ENCODE data around the gene SULF2.

Gene SULF2

DNA sequence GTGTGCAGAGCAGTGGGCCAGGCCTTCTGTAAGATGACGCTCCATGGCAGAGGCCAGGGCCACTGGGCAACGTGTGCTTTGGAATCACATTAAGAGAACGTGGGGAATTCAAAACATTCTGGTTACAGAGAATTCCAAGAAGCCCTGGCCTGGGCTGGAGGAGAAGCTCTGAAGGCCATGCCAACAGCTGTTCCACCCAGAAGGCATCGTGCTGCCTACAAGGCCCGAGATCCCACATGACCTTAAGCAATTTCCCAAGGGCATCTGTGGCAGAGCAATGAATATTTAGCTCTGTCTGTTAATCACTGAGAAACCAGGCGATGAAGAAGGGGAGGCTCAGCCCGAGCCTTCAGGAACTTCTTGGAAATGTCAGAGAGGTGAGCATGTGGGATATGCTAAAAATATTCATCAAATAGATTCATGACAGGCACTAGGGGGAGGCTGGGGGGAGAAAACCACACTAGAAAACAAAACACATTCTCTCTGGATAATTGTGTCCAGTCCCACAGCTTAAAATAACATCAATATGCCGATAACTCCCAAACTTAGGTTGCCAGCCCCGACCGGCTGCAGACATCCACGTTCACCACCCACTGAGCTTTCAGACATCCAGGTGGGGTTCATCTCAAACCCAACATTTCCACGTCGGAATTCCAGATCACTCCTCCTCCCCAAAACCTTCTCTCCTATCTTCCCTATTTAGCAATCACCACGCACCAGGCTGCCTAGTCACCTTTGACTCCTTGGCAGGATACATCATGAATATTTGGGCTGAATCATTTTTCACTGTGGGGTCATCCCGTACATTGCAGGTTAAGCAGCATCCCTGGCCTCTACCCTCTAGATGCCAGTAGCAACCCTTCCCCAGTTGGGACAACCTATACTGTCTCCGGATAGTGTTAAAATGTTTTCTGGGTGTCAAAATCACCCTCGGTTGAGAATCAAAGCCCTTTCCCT is 6.6 kb downstream of the SULF2 start:
- Histone ChIP-seq H3K27me3 (ENCODE audit: insufficient read depth, poor library complexity, severe bottlenecking) (peaks cover 6% of the 10 kb centered on the region), H3K27ac (replicated peaks) (no peak overlapping the region)
- no peak for DNase-seq (ENCODE audit: low read depth in 1 of 2, low spot score in 1 of 2)

DNA sequence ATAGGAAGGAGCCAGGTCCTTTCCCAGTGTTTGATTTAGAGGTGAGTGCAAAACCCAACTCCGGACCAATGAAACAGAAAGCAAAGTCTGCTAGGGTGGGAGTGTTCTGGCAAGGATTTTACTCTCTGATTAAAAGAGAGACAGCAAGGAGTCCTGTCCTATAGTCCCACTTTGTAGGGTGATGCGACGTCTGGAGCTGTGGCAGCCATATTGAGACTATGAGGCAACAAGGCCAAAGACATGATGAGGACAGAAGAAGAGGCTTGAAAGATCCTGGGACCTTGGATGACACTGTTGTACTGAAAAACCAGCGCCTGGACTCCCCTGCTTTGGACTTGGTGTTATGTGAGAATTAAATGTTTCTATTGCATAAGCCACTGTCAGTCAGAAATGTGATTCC is 8.1 kb downstream of the SULF2 start:
- Histone ChIP-seq H3K27me3 (ENCODE audit: insufficient read depth, poor library complexity, severe bottlenecking) (no peaks in the 10 kb centered on the region), H3K4me3 (replicated peaks; ENCODE audit: insufficient read depth, low read length) (no peak overlapping the region), H3K27ac (replicated peaks) (no peak overlapping the region)
- no peak for TF ChIP-seq GABPA (IDR thresholded peaks at IDR 0.05; ENCODE audit: low read depth)
- TF ChIP-seq, protein P1, sequence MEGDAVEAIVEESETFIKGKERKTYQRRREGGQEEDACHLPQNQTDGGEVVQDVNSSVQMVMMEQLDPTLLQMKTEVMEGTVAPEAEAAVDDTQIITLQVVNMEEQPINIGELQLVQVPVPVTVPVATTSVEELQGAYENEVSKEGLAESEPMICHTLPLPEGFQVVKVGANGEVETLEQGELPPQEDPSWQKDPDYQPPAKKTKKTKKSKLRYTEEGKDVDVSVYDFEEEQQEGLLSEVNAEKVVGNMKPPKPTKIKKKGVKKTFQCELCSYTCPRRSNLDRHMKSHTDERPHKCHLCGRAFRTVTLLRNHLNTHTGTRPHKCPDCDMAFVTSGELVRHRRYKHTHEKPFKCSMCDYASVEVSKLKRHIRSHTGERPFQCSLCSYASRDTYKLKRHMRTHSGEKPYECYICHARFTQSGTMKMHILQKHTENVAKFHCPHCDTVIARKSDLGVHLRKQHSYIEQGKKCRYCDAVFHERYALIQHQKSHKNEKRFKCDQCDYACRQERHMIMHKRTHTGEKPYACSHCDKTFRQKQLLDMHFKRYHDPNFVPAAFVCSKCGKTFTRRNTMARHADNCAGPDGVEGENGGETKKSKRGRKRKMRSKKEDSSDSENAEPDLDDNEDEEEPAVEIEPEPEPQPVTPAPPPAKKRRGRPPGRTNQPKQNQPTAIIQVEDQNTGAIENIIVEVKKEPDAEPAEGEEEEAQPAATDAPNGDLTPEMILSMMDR (IDR thresholded peaks at IDR 0.05; ENCODE audit: insufficient read depth, low read length), result no peak
- TF ChIP-seq, protein P2, sequence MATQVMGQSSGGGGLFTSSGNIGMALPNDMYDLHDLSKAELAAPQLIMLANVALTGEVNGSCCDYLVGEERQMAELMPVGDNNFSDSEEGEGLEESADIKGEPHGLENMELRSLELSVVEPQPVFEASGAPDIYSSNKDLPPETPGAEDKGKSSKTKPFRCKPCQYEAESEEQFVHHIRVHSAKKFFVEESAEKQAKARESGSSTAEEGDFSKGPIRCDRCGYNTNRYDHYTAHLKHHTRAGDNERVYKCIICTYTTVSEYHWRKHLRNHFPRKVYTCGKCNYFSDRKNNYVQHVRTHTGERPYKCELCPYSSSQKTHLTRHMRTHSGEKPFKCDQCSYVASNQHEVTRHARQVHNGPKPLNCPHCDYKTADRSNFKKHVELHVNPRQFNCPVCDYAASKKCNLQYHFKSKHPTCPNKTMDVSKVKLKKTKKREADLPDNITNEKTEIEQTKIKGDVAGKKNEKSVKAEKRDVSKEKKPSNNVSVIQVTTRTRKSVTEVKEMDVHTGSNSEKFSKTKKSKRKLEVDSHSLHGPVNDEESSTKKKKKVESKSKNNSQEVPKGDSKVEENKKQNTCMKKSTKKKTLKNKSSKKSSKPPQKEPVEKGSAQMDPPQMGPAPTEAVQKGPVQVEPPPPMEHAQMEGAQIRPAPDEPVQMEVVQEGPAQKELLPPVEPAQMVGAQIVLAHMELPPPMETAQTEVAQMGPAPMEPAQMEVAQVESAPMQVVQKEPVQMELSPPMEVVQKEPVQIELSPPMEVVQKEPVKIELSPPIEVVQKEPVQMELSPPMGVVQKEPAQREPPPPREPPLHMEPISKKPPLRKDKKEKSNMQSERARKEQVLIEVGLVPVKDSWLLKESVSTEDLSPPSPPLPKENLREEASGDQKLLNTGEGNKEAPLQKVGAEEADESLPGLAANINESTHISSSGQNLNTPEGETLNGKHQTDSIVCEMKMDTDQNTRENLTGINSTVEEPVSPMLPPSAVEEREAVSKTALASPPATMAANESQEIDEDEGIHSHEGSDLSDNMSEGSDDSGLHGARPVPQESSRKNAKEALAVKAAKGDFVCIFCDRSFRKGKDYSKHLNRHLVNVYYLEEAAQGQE (IDR thresholded peaks at IDR 0.05; ENCODE audit: insufficient replicate concordance, low read depth), result no peak
- no peak for TF ChIP-seq SPI1 (IDR thresholded peaks at IDR 0.05; ENCODE audit: borderline replicate concordance, low read depth)
- no peak for TF ChIP-seq POLR2AphosphoS5 (IDR thresholded peaks at IDR 0.05; ENCODE audit: low read depth)
- no peak for DNase-seq (ENCODE audit: low read depth in 1 of 2, low spot score in 1 of 2)

More for the DNA sequence above, 6.6 kb downstream of the SULF2 start:
- TF ChIP-seq, protein P2 (IDR thresholded peaks at IDR 0.05; ENCODE audit: insufficient replicate concordance, low read depth), result no peak
- TF ChIP-seq, protein P1 (IDR thresholded peaks at IDR 0.05; ENCODE audit: insufficient read depth, low read length), result no peak
- TF ChIP-seq GABPA (IDR thresholded peaks at IDR 0.05; ENCODE audit: low read depth), result no peak
- TF ChIP-seq POLR2AphosphoS5 (IDR thresholded peaks at IDR 0.05; ENCODE audit: low read depth), result no peak
- TF ChIP-seq SPI1 (IDR thresholded peaks at IDR 0.05; ENCODE audit: borderline replicate concordance, low read depth), result no peak
- H3K4me3 ChIP-seq (replicated peaks; ENCODE audit: insufficient read depth, low read length), result no peak overlapping the region

DNA sequence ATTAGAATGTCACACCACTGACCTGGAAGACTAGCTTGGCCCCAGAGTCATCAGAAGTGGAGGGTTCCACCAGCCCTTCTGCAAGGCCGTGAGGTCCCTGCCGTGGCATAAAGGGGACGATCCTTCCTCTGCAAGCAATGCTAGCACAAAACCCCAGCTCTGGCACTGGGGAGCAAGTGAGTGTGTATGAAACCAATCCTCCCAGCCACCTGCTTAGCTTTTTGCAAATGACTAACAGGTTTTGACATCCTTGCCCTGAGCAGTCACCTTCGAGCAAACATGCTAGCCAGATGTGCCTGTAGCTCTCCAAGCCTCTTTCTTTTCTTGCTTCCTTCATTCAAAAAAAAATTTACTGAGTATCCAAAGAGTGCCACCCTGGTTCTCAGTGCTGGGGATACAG is 8.6 kb downstream of the SULF2 start:
- H3K27ac ChIP-seq (replicated peaks), result no peak overlapping the region

More for the DNA sequence above, 8.6 kb downstream of the SULF2 start:
- Histone ChIP-seq H3K27me3 (ENCODE audit: insufficient read depth, poor library complexity, severe bottlenecking) (no peaks in the 10 kb centered on the region), H3K4me3 (replicated peaks; ENCODE audit: insufficient read depth, low read length) (no peak overlapping the region)
- DNase-seq (ENCODE audit: low read depth in 1 of 2, low spot score in 1 of 2), result no peak
- TF ChIP-seq GABPA (IDR thresholded peaks at IDR 0.05; ENCODE audit: low read depth) (no peak), SPI1 (IDR thresholded peaks at IDR 0.05; ENCODE audit: borderline replicate concordance, low read depth) (no peak), POLR2AphosphoS5 (IDR thresholded peaks at IDR 0.05; ENCODE audit: low read depth) (no peak)
- TF ChIP-seq, protein P2 (IDR thresholded peaks at IDR 0.05; ENCODE audit: insufficient replicate concordance, low read depth), result no peak
- TF ChIP-seq, protein P1 (IDR thresholded peaks at IDR 0.05; ENCODE audit: insufficient read depth, low read length), result no peak
